Measurements from ENCODE around the gene ASB1. TPM values are rescaled to one million over a fixed set of nuclear protein-coding genes. Genes with fewer than 3 reads are reported as not detected.

Gene ASB1
- total RNA-seq, 3 donors from 2014 or later = 37.8 to 42.6 (median 41.5) TPM

Other genes with a start within 250 kb of the ASB1 start
- 10 to 100 TPM; 64.5 to 70.9 (median 66.5) TPM for gene ILKAP, start 223.2 kb upstream of the ASB1 start, total RNA-seq
- gene HES6, start 186.9 kb upstream of the ASB1 start, total RNA-seq = 1 to 10 TPM; 5.9 to 9.1 (median 8.0) TPM
- 10 to 100 TPM; 22.8 to 25.4 (median 24.6) TPM for gene PER2, start 138.3 kb upstream of the ASB1 start, total RNA-seq
- gene TRAF3IP1, start 106.4 kb upstream of the ASB1 start, total RNA-seq = 10 to 100 TPM; 16.4 to 19.1 (median 17.8) TPM

Data from activated T-cell treated with anti-CD3 and anti-CD28 coated beads, Interleukin-2, amount 50 U/mL, for 4 hours (primary cell).